ENCODE results near the gene SNX2.

The SNX2 gene

DNA sequence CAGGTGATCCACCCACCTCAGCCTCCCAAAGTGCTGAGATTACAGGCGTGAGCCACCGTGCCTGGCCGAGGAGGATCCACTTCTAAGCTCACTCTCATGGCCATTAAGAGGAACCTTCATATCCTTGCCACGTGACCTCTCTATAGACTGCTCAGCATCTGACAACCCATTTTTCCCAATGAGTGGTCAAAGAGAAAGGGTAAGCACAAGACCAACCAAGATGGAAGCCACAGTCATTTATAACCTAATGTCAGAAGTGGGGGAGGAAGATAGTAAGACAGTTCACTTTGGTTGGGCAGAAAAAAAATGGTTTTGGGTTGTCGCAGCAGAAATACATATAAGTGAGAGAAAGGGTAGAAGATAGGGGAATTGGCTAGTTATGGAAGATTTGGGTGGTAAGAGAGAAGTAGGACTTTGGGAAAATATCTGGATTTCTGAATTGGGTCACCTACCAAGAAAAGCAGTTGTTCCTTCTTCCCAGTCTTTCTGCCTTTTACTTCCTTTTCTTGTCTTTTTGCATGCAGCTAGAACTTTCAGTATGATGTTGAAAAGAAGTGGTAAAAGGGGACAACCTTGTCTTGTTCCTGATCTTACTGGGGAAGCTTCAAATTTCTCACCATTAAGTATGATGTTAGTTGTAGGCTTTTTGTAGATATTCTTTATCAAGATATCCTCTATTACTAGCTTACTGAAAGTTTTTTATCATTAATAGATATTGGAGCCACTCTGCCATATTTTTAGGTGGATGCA lies 15.6 kb downstream of the SNX2 start:
- H3K9me3 ChIP-seq (ENCODE audit: control insufficient read depth, low read length) = peaks cover 5% of the 10 kb centered on the region
- peaks cover 5% of the 10 kb centered on the region for H3K36me3 ChIP-seq (ENCODE audit: control insufficient read depth, insufficient read depth, low read length, severe bottlenecking)
- no peaks in the 10 kb centered on the region for H3K27me3 ChIP-seq (replicated peaks; ENCODE audit: control insufficient read depth, insufficient read depth, low read length)
- no peak for DNase-seq (ENCODE audit: low read depth)
- H3K4me1 ChIP-seq (ENCODE audit: control insufficient read depth, insufficient read depth, low read length) = no peaks in the 10 kb centered on the region
- no peak overlapping the region for H3K9ac ChIP-seq (ENCODE audit: low read length)
- no peak overlapping the region for H3K4me3 ChIP-seq (ENCODE audit: low read length)

DNA sequence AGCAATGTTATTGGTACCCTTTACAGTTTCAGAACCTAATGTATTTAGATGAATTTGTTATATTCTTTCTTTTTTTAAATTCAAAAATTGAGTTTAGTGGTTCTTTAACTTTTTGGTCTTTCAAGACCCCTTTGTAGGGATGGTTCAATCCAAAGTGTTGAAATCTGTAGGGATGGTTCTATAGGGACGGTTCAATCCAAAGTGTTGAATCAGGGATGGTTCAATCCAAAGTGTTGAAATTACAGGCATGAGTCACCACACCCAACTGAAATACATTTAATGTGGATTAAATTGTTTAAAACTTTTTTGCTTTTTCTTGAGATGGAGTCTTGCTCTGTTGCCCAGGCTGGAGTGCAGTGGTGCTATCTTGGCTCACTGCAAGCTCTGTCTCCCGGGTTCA lies 30.6 kb downstream of the SNX2 start:
- Histone ChIP-seq H3K27me3 (replicated peaks; ENCODE audit: control insufficient read depth, insufficient read depth, low read length) (no peaks in the 10 kb centered on the region), H3K9ac (ENCODE audit: low read length) (no peak overlapping the region), H3K9me3 (ENCODE audit: control insufficient read depth, low read length) (no peaks in the 10 kb centered on the region), H3K4me1 (ENCODE audit: control insufficient read depth, insufficient read depth, low read length) (no peaks in the 10 kb centered on the region), H3K4me3 (ENCODE audit: low read length) (no peak overlapping the region), H3K36me3 (ENCODE audit: control insufficient read depth, insufficient read depth, low read length, severe bottlenecking) (peaks cover 82% of the 10 kb centered on the region)
- peak; percentile 41 for DNase-seq (ENCODE audit: low read depth)

DNA sequence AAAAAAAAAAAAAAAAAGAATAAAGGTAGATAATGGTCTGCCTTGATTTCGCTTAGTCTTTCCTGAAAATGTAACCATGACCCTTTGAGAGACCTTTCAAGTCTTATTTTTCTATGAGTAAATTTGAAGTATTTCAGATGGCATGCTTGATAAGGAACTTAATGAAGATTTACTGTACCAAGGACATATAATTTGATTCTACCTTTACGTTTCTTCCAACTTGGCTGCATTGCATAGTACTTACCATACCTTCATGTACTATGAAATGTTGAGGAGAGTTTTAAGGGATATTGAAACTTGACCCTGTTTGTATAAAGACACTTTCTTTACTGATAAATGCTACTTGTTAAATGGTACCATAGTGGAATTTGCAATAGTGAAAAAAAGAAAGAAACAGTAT lies 35.5 kb downstream of the SNX2 start:
- Histone ChIP-seq H3K4me1 (ENCODE audit: control insufficient read depth, insufficient read depth, low read length) (peaks cover 2% of the 10 kb centered on the region), H3K9ac (ENCODE audit: low read length) (no peak overlapping the region), H3K9me3 (ENCODE audit: control insufficient read depth, low read length) (no peaks in the 10 kb centered on the region), H3K36me3 (ENCODE audit: control insufficient read depth, insufficient read depth, low read length, severe bottlenecking) (peaks cover 48% of the 10 kb centered on the region), H3K4me3 (ENCODE audit: low read length) (no peak overlapping the region), H3K27me3 (replicated peaks; ENCODE audit: control insufficient read depth, insufficient read depth, low read length) (no peaks in the 10 kb centered on the region)
- no peak for DNase-seq (ENCODE audit: low read depth)

DNA sequence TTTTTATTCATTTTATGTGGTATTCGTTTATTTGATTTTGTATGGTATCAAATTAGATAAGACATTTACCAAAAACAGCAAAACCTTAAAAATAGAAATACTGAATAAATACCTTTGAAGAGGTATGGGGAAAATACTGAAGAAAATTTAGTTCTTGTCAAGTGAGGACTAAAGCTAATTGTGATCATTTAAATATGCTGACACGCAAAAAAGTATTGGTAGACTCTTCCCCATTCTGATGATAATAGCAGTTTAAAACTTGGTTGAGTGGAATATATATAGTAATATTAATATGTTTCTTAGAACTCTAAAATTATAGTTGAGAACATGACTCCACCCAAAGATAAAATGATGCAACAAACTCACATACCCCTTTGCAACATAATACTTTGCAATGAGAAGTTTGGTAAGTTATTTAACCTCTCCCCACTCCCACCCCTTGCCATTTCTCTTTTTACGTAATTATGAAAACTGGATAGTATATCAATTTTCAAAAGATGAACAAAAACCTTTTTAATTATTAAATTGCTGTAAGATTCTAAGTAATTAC lies 40.4 kb downstream of the SNX2 start:
- Histone ChIP-seq H3K9ac (ENCODE audit: low read length) (no peak overlapping the region), H3K9me3 (ENCODE audit: control insufficient read depth, low read length) (no peaks in the 10 kb centered on the region), H3K4me1 (ENCODE audit: control insufficient read depth, insufficient read depth, low read length) (peaks cover 2% of the 10 kb centered on the region), H3K36me3 (ENCODE audit: control insufficient read depth, insufficient read depth, low read length, severe bottlenecking) (peaks cover 32% of the 10 kb centered on the region), H3K4me3 (ENCODE audit: low read length) (no peak overlapping the region), H3K27me3 (replicated peaks; ENCODE audit: control insufficient read depth, insufficient read depth, low read length) (no peaks in the 10 kb centered on the region)
- peak; percentile 44 for DNase-seq (ENCODE audit: low read depth)

DNA sequence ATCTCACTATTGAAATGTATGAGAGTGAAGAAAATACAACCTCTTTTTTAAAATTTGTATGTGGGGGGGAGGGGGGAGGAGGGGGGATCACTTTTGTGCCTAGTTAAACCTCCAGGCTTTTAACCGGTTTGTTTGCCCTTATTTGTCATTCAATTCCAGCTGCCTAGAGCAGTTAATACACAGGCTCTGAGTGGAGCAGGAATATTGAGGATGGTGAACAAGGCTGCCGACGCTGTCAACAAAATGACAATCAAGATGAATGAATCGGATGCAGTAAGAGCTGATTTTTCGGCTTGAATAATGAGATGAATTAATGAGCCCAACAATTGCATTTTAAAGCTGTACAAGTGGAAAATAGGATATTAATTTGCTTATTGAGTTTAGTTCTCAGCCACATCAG lies 41.9 kb downstream of the SNX2 start:
- H3K4me3 ChIP-seq (ENCODE audit: low read length) = no peak overlapping the region
- DNase-seq (ENCODE audit: low read depth) = no peak
- H3K9ac ChIP-seq (ENCODE audit: low read length) = no peak overlapping the region
- H3K4me1 ChIP-seq (ENCODE audit: control insufficient read depth, insufficient read depth, low read length) = peaks cover 2% of the 10 kb centered on the region
- no peaks in the 10 kb centered on the region for H3K9me3 ChIP-seq (ENCODE audit: control insufficient read depth, low read length)
- H3K36me3 ChIP-seq (ENCODE audit: control insufficient read depth, insufficient read depth, low read length, severe bottlenecking) = peaks cover 37% of the 10 kb centered on the region
- H3K27me3 ChIP-seq (replicated peaks; ENCODE audit: control insufficient read depth, insufficient read depth, low read length) = no peaks in the 10 kb centered on the region

DNA sequence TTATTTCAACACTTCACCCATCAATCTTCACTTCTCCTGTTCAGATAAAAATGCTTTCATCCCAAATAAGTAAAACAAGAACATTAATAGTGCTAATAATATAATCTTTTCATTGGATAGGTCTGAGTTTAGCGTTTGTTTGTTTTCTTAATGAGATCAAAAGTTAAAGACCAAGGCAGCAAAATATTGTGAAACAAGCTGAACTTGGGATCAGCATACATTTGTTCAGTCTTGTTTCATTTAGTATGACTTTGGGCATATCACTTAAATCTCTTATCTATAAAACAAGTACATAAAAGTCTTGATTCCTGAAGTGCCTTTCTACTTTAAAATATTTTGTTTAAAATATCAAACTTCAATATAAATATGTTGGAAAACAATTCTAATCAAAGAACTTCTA lies 57.1 kb downstream of the SNX2 start:
- Histone ChIP-seq H3K4me1 (ENCODE audit: control insufficient read depth, insufficient read depth, low read length) (peaks cover 13% of the 10 kb centered on the region), H3K9me3 (ENCODE audit: control insufficient read depth, low read length) (no peaks in the 10 kb centered on the region), H3K9ac (ENCODE audit: low read length) (no peak overlapping the region), H3K4me3 (ENCODE audit: low read length) (no peak overlapping the region), H3K36me3 (ENCODE audit: control insufficient read depth, insufficient read depth, low read length, severe bottlenecking) (peaks cover 33% of the 10 kb centered on the region), H3K27me3 (replicated peaks; ENCODE audit: control insufficient read depth, insufficient read depth, low read length) (no peaks in the 10 kb centered on the region)
- no peak for DNase-seq (ENCODE audit: low read depth)

DNA sequence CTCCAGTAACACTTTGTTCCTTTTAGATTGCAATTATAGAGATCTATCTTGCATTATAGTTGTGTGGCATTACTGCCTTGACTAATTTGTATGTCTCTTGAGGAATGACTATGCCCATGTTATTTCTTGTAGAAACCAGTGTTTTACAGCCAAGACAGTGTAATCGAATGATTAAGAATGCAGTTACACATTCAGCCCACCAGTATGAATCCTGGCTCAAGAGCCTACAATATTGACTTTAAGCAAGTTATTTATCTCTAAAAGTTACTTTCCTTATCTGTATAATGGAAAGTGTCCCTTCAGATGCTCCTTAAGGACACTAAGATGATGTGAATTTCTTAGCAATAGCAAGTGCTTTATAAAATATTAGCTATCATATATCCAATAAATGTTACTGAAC lies 60.8 kb downstream of the SNX2 start:
- no peak overlapping the region for H3K9ac ChIP-seq (ENCODE audit: low read length)
- peaks cover 13% of the 10 kb centered on the region for H3K4me1 ChIP-seq (ENCODE audit: control insufficient read depth, insufficient read depth, low read length)
- peaks cover 6% of the 10 kb centered on the region for H3K36me3 ChIP-seq (ENCODE audit: control insufficient read depth, insufficient read depth, low read length, severe bottlenecking)
- no peak for DNase-seq (ENCODE audit: low read depth)
- no peaks in the 10 kb centered on the region for H3K9me3 ChIP-seq (ENCODE audit: control insufficient read depth, low read length)
- no peak overlapping the region for H3K4me3 ChIP-seq (ENCODE audit: low read length)
- H3K27me3 ChIP-seq (replicated peaks; ENCODE audit: control insufficient read depth, insufficient read depth, low read length) = no peaks in the 10 kb centered on the region

DNA sequence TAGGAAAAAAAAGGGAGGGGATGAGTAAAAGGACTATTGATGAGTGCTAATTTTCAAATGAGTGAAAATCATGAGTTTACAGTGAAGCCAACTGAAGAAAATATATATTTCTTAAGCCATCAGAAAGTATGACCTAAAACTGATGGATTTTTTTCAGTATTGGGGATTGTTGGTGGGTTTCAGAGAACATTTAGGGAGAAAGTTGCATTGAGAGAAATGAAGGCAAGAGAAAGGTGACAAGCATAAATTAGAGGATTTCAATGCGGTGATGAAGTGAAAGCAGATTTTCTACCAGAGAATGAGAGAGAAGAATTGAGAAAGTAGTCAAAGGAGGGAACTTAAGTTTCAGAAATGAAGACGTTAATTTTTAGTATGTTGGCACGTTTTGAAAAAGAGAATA lies 62.1 kb downstream of the SNX2 start:
- no peaks in the 10 kb centered on the region for H3K36me3 ChIP-seq (ENCODE audit: control insufficient read depth, insufficient read depth, low read length, severe bottlenecking)

DNA sequence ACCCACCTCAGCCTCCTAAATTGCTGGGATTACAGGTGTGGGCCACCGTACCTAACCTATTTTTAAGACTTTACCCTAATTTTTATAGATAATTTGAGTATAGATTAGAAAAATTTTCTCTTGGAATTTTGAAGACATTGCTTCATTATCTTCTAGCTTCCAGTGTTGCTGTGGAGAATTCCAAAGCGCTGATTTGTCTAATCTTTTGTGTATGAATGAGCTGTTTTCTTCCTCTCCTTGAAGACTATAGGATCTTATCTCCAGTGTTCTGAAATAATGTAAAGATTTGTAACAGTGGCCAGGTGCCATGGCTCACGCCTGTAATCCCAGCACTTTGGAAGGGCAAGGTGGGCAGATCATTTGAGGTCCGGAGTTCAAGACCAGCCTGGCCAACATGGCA lies 64.9 kb downstream of the SNX2 start:
- Histone ChIP-seq H3K4me3 (ENCODE audit: low read length) (no peak overlapping the region), H3K36me3 (ENCODE audit: control insufficient read depth, insufficient read depth, low read length, severe bottlenecking) (no peaks in the 10 kb centered on the region), H3K9ac (ENCODE audit: low read length) (no peak overlapping the region), H3K27me3 (replicated peaks; ENCODE audit: control insufficient read depth, insufficient read depth, low read length) (no peaks in the 10 kb centered on the region), H3K4me1 (ENCODE audit: control insufficient read depth, insufficient read depth, low read length) (peaks cover 19% of the 10 kb centered on the region), H3K9me3 (ENCODE audit: control insufficient read depth, low read length) (no peaks in the 10 kb centered on the region)
- no peak for DNase-seq (ENCODE audit: low read depth)

More for the DNA sequence above, 62.1 kb downstream of the SNX2 start:
- peaks cover 13% of the 10 kb centered on the region for H3K4me1 ChIP-seq (ENCODE audit: control insufficient read depth, insufficient read depth, low read length)
- H3K27me3 ChIP-seq (replicated peaks; ENCODE audit: control insufficient read depth, insufficient read depth, low read length) = no peaks in the 10 kb centered on the region
- no peak overlapping the region for H3K4me3 ChIP-seq (ENCODE audit: low read length)
- H3K9ac ChIP-seq (ENCODE audit: low read length) = no peak overlapping the region
- DNase-seq (ENCODE audit: low read depth) = no peak
- H3K9me3 ChIP-seq (ENCODE audit: control insufficient read depth, low read length) = no peaks in the 10 kb centered on the region

DNA sequence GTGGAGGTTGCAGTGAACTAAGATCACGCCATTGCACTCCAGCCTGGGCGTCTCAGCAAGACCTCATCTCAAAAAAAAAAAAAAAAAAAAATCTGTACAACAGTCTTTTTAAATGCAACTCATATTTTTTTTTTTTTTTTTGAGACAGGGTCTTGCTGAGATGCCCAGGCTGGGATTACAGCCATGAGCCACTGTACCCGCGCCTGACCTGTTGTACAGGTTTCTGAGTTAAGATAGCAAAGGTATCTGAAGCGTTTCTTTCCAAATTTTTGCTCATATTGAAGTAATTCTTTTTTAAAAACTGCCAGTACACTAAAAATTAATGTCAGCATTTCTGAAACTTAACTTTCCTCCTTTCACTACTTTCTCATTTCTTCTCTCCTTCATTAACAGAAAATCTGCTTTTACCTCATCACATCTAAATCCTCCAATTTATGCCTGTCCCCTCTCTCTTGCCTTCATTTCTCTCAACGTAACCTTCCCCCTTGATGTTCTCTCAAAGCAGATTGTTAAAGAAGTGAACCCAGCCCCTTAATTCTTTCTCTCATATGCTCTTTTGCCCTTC lies 67.2 kb downstream of the SNX2 start:
- Histone ChIP-seq H3K4me1 (ENCODE audit: control insufficient read depth, insufficient read depth, low read length) (peaks cover 17% of the 10 kb centered on the region), H3K36me3 (ENCODE audit: control insufficient read depth, insufficient read depth, low read length, severe bottlenecking) (no peaks in the 10 kb centered on the region), H3K4me3 (ENCODE audit: low read length) (no peak overlapping the region), H3K9me3 (ENCODE audit: control insufficient read depth, low read length) (no peaks in the 10 kb centered on the region), H3K27me3 (replicated peaks; ENCODE audit: control insufficient read depth, insufficient read depth, low read length) (no peaks in the 10 kb centered on the region), H3K9ac (ENCODE audit: low read length) (no peak overlapping the region)
- no peak for DNase-seq (ENCODE audit: low read depth)

DNA sequence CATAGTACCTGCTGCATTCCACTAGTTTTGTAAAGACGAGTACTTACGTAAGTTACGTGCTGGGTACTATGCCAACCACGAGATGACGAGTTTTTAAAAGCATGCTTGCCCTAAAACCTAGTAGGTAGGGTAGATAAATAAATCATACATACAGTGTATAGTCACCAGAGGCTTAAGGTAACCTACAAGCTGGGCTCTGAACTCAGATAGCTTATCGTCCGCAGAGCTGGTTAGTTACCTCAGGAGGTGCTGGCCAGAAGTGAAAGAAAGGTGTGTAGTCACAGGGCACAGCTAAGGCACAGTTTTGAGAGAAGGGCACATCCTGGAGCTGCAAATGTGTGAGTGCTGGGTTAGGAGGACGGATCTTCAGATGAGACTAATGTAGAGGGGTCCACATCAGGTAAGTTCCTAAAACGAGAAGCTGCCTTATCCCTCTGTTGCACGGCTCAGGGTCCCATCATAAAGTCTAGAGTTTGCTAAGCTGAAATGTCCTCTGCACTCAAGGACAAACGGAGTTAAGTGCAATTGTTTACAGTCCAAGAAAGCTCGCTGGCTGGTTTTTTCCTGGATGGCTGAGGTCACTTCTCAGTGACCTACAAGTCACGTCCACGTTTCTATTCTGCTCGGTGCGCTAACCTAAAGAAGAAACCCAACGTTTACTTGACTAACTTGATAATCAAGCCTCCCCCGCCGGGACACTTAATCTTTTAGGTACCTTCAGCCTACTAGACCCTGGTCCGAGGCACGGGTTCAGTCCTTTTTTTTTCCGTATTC lies 69.4 kb downstream of the SNX2 start:
- Histone ChIP-seq H3K36me3 (ENCODE audit: control insufficient read depth, insufficient read depth, low read length, severe bottlenecking) (no peaks in the 10 kb centered on the region), H3K4me3 (ENCODE audit: low read length) (peak overlapping the region; percentile 81), H3K9me3 (ENCODE audit: control insufficient read depth, low read length) (no peaks in the 10 kb centered on the region), H3K27me3 (replicated peaks; ENCODE audit: control insufficient read depth, insufficient read depth, low read length) (no peaks in the 10 kb centered on the region), H3K4me1 (ENCODE audit: control insufficient read depth, insufficient read depth, low read length) (peaks cover 28% of the 10 kb centered on the region), H3K9ac (ENCODE audit: low read length) (peak overlapping the region; percentile 84)
- DNase-seq (ENCODE audit: low read depth) = peak; percentile 16

All from adipocyte (in vitro differentiated cells).